Smooth muscle cell (in vitro differentiated cells): ENCODE results near the gene OTULIN. TPM values are rescaled to one million over a fixed set of nuclear protein-coding genes. Genes with fewer than 3 reads are reported as not detected.
A peak's percentile ranks its signal among the peaks of the same experiment; 100 is the strongest.

Experiments used
- DNase-seq: peaks from one replicate; lab custom pipeline; 2025; ENCODE audit not compliant: unreplicated experiment; lab: John Stamatoyannopoulos, UW
- H2AFZ ChIP-seq: fragments of 200-600 bp; sonication (generic); 2 replicates; pipeline ENCODE4 v1.6.0; 2016; ENCODE audit warnings: antibody characterized with exemption, low read depth, mild to moderate bottlenecking
- H3F3A ChIP-seq: fragments of 200-600 bp; sonication (generic); 2 replicates; pipeline ENCODE4 v1.6.0; 2017; ENCODE audit warnings: antibody characterized with exemption, low read depth
- H3K27ac ChIP-seq: fragments of 200-600 bp; sonication (generic); 2 replicates; pipeline ENCODE4 v1.5.1; 2016; ENCODE audit warnings: low read depth, mild to moderate bottlenecking
- H3K27me3 ChIP-seq: fragments of 200-600 bp; sonication (generic); 2 replicates; pipeline ENCODE4 v1.6.1; 2016; ENCODE audit warnings: low read depth, mild to moderate bottlenecking
- H3K36me3 ChIP-seq: fragments of 200-600 bp; sonication (generic); 2 replicates; pipeline ENCODE4 v1.5.1; 2016; ENCODE audit warnings: low read depth
- H3K4me1 ChIP-seq: fragments of 200-600 bp; sonication (generic); 2 replicates; pipeline ENCODE4 v1.5.1; 2016; ENCODE audit warnings: low read depth
- H3K4me2 ChIP-seq: fragments of 200-600 bp; sonication (generic); 2 replicates; pipeline ENCODE4 v1.6.0; 2016; ENCODE audit warnings: mild to moderate bottlenecking
- H3K4me3 ChIP-seq: fragments of 200-600 bp; sonication (generic); 2 replicates; pipeline ENCODE4 v1.5.1; 2016; ENCODE audit warnings: mild to moderate bottlenecking
- H3K79me2 ChIP-seq: fragments of 200-600 bp; sonication (generic); 2 replicates; pipeline ENCODE4 v1.6.0; 2016; ENCODE audit warnings: low read depth, mild to moderate bottlenecking
- H3K9ac ChIP-seq: fragments of 200-600 bp; sonication (generic); 2 replicates; pipeline ENCODE4 v1.6.0; 2016; ENCODE audit warnings: low read depth
- H3K9me3 ChIP-seq: fragments of 200-600 bp; sonication (generic); replicated peaks from 2 replicates; pipeline ENCODE4 v1.5.1; 2016; ENCODE audit warnings: low read depth
- H4K20me1 ChIP-seq: fragments of 200-600 bp; sonication (generic); 2 replicates; pipeline ENCODE4 v1.6.0; 2016; ENCODE audit warnings: low read depth
- WGBS: methylation state at CpG from one replicate; pipeline ENCODE4 v1.1.7; 2016; ENCODE audit warnings: low lambda C conversion rate; 5-methylcytosine and 5-hydroxymethylcytosine counted together
- polyA plus RNA-seq: library from polyadenylated mRNA; unstranded; fragments of >200 nt; fragmentation: Nextera tagmentation; extraction: Ambion mirVana; gene quantifications from 2 replicates; pipeline ENCODE4 v1.2.1, GENCODE V29; 2016
- total RNA-seq: library from RNA; depleted of rRNA; stranded (reverse); fragments of >200 nt; gene quantifications from 2 replicates; pipeline ENCODE4 v1.2.3, GENCODE V29; 2014
- TF ChIP-seq, protein P1 (sequence below): fragments of 200-600 bp; sonication (generic); IDR thresholded peaks from 2 replicates; pipeline ENCODE4 v1.5.1; 2017; ENCODE audit warnings: borderline replicate concordance, mild to moderate bottlenecking, antibody characterized with exemption; ENCODE audit not compliant: insufficient read depth, poor library complexity, severe bottlenecking

Gene OTULIN
- total and polyA plus RNA-seq, 2 experiments from 2014 or later = 17.6 to 30.3 TPM

DNA sequence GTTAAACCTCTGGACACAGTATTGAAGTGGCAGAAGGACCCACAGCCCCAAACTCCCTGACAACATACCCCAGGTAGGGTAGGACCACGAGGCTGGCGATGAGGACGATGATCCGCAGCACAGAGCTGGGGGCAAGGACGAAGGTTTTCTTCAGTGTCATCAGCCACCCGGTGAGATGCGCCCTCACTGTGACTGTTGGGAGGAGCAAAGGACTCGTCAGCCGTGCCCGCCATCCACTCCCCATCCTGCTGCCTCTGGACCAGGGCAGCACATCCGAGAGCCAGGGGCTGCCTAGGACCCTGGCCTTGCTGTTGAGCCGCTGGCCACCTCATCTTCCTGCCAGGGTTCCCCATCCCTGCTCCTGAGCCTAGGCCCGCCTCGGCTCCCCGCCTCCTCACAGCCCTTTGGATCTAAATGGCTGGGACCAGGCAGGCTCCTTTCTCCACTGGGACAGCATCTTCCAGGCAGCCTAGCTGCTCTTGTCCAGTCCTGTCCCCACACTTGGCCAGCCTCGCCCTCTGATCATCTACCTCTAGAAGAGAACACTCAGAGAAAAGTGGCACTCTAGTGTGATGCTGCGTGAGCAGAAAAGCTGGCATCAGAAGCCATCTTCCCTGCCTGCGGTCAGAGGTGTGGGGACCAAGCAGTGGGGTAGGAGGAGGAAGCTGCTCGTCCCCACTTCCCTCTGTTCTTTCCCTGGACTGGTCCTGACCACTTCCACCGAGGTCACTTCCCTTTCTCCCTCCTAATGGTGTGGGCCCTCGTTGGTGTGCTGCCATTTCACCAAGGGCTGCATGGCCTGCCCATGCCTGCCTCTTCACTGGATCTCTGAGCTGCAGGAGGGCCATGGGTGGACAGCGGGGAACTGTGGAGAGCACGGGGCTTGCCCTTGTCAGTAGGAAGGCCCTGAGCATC, 49.2 kb downstream of the OTULIN start:
- H3K9ac ChIP-seq = no peak overlapping the region
- H3K36me3 ChIP-seq = peaks cover 7% of the 10 kb centered on the region
- no peaks in the 10 kb centered on the region for H3K9me3 ChIP-seq
- peaks cover 5% of the 10 kb centered on the region for H3F3A ChIP-seq
- no peaks in the 10 kb centered on the region for H4K20me1 ChIP-seq
- TF ChIP-seq, protein P1, sequence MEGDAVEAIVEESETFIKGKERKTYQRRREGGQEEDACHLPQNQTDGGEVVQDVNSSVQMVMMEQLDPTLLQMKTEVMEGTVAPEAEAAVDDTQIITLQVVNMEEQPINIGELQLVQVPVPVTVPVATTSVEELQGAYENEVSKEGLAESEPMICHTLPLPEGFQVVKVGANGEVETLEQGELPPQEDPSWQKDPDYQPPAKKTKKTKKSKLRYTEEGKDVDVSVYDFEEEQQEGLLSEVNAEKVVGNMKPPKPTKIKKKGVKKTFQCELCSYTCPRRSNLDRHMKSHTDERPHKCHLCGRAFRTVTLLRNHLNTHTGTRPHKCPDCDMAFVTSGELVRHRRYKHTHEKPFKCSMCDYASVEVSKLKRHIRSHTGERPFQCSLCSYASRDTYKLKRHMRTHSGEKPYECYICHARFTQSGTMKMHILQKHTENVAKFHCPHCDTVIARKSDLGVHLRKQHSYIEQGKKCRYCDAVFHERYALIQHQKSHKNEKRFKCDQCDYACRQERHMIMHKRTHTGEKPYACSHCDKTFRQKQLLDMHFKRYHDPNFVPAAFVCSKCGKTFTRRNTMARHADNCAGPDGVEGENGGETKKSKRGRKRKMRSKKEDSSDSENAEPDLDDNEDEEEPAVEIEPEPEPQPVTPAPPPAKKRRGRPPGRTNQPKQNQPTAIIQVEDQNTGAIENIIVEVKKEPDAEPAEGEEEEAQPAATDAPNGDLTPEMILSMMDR = no peak
- H3K4me2 ChIP-seq = no peak overlapping the region
- no peak overlapping the region for H2AFZ ChIP-seq
- DNase-seq = no peak
- H3K4me3 ChIP-seq = no peak overlapping the region
- no peaks in the 10 kb centered on the region for H3K4me1 ChIP-seq
- 98% methylated on average over 23 of the region's 23 CpGs for WGBS
- H3K27me3 ChIP-seq = no peaks in the 10 kb centered on the region
- H3K79me2 ChIP-seq = no peaks in the 10 kb centered on the region
- no peak overlapping the region for H3K27ac ChIP-seq

DNA sequence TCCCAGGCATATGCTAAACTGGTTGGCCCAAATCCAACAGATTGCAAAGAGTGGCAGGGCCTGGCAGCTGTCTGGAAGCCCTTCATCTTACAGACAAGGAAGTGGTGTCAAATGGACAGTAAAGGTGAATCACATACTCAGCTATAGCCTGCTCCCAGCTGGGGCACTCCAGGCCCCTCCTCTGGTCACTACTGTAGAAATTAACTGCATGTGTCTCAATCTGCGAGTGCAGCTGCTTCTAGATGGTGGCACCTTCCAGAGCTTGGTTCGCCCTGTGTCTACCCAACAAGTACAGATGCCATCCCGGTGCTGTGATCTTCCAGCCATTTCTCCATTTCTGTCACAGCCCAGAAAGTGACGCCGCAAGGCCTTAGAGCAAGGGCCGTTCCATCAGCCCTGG, 50.2 kb downstream of the OTULIN start:
- Histone ChIP-seq H3K9ac (peak overlapping the region; percentile 62), H3K4me3 (no peak overlapping the region), H3K27ac (peak overlapping the region; percentile 75), H3K36me3 (peaks cover 7% of the 10 kb centered on the region), H3K4me2 (no peak overlapping the region), H3K27me3 (no peaks in the 10 kb centered on the region), H3K79me2 (no peaks in the 10 kb centered on the region), H3K4me1 (no peaks in the 10 kb centered on the region), H3F3A (peaks cover 5% of the 10 kb centered on the region), H4K20me1 (no peaks in the 10 kb centered on the region), H2AFZ (no peak overlapping the region), H3K9me3 (no peaks in the 10 kb centered on the region)
- DNase-seq = no peak
- TF ChIP-seq, protein P1 = no peak
- over 99% methylated on average over 6 of the region's 6 CpGs for WGBS

DNA sequence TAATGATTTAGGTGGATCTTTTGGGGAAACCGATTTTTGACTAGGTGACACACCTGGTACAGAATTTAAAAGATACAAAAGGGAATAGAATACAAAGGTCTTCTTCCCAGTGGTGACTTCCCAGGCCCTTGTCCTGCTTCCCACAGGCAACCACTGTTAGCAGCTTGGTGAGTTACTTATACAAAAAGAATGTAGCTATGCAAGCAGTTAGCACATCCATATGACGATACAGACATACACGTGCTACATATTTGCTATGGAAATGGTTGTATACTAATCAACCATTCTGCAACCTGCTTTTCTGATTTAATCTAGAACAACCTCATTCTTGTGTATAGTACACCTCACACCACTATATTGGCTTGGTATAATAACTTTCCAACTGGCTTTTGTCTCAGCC, 51.0 kb downstream of the OTULIN start:
- WGBS = 71% methylated on average over 3 of the region's 3 CpGs
- DNase-seq = no peak
- H3K4me2 ChIP-seq = no peak overlapping the region

More for the DNA sequence above, 51.0 kb downstream of the OTULIN start:
- Histone ChIP-seq H3K79me2 (no peaks in the 10 kb centered on the region), H3F3A (peaks cover 5% of the 10 kb centered on the region), H3K9me3 (no peaks in the 10 kb centered on the region), H2AFZ (no peak overlapping the region), H3K4me3 (no peak overlapping the region), H3K27me3 (no peaks in the 10 kb centered on the region), H4K20me1 (no peaks in the 10 kb centered on the region), H3K36me3 (peaks cover under 1% of the 10 kb centered on the region), H3K4me1 (no peaks in the 10 kb centered on the region), H3K9ac (peak overlapping the region; percentile 62), H3K27ac (peak overlapping the region; percentile 75)
- TF ChIP-seq, protein P1 = no peak
